DND-41 (cell line): ENCODE results near the gene RPH3AL.

Experiments used
- ATAC-seq: fragments of 200-7000 bp; cut with Tn5 transposase; 3 replicates; pipeline ENCODE4 v1.9.1; 2021; ENCODE audit warnings: low read depth; ENCODE audit not compliant: insufficient read depth
- DNase-seq: peaks from one replicate; pipeline ENCODE4 v3.0.0-alpha.2; 2020
- H2AFZ ChIP-seq: 2 replicates; pipeline ENCODE4 v1.6.0; 2012; ENCODE audit warnings: low read depth, low read length
- H3K27ac ChIP-seq: 2 replicates; pipeline ENCODE4 v1.5.1; 2012; ENCODE audit warnings: low read length, inconsistent platforms
- H3K27me3 ChIP-seq: fragments of 200-600 bp; sonication (generic); 2 replicates; pipeline ENCODE4 v1.6.0; 2012; ENCODE audit warnings: low read length, mild to moderate bottlenecking, inconsistent platforms; ENCODE audit not compliant: insufficient read depth, poor library complexity
- H3K36me3 ChIP-seq: 2 replicates; pipeline ENCODE4 v1.5.1; 2012; ENCODE audit warnings: low read length, inconsistent platforms; ENCODE audit not compliant: insufficient read depth
- H3K4me1 ChIP-seq: 2 replicates; pipeline ENCODE4 v1.5.1; 2012; ENCODE audit warnings: mild to moderate bottlenecking, low read length; ENCODE audit not compliant: insufficient read depth
- H3K4me2 ChIP-seq: 2 replicates; pipeline ENCODE4 v1.6.0; 2012; ENCODE audit warnings: mild to moderate bottlenecking, moderate library complexity, low read length, inconsistent platforms; ENCODE audit not compliant: insufficient read depth
- H3K4me3 ChIP-seq, 2 experiments: fragments of 200-600 bp in 1 of 2; shearing (Covaris generic) in 1 of 2; 2 replicates each; pipeline ENCODE4 v1.5.1; 2012 to 2016; ENCODE audit warnings: inconsistent platforms in 2 of 2, low read length in 2 of 2, mild to moderate bottlenecking in 2 of 2, low read depth in 1 of 2, moderate library complexity in 1 of 2
- H3K79me2 ChIP-seq: 2 replicates; pipeline ENCODE4 v1.6.0; 2012; ENCODE audit warnings: low read length, inconsistent platforms; ENCODE audit not compliant: insufficient read depth
- H3K9ac ChIP-seq: 2 replicates; pipeline ENCODE4 v1.6.0; 2012; ENCODE audit warnings: low read depth, mild to moderate bottlenecking, inconsistent platforms, low read length, moderate library complexity
- H3K9me3 ChIP-seq: 2 replicates; pipeline ENCODE4 v1.5.1; 2012; ENCODE audit warnings: low read length, moderate library complexity, mild to moderate bottlenecking, inconsistent platforms; ENCODE audit not compliant: insufficient read depth, severe bottlenecking
- H4K20me1 ChIP-seq: 2 replicates; pipeline ENCODE4 v1.6.0; 2012; ENCODE audit warnings: low read length; ENCODE audit not compliant: insufficient read depth
- EZH2 ChIP-seq: IDR thresholded peaks from 3 replicates; pipeline ENCODE4 v1.6.1; 2012; ENCODE audit warnings: borderline replicate concordance, low read depth, mild to moderate bottlenecking, moderate library complexity, low read length, inconsistent platforms; ENCODE audit not compliant: severe bottlenecking
- TF ChIP-seq, protein P1 (sequence below): IDR thresholded peaks from 2 replicates; pipeline ENCODE4 v1.5.1; 2012; ENCODE audit warnings: borderline replicate concordance, low read length, moderate library complexity, mild to moderate bottlenecking; ENCODE audit not compliant: poor library complexity, severe bottlenecking; ENCODE audit errors: extremely low read depth

The RPH3AL gene

DNA sequence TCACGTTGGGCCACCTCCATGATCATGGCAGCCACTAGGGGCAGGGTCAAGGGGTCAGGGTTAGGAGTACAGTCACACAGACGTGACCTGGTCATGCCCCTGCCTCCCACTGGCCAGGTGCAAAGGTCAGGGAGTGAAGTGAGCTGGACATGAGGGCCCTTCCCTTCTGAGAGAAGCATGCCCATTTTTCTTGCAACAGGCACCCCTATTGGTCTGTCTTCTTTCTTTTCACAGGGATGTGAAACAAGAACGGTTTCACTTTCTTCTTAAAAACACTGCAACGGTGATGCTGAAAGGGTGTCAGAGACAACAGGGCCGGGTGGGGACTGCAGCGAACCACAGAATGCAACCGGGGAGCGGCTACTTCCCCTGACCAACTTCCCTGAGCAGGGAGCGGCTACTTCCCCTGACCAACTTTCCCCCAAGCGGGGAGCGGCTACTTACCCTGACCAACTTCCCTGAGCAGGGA, 119.1 kb downstream of the RPH3AL start:
- no peak for DNase-seq
- no peak overlapping the region for H3K4me2 ChIP-seq
- H3K79me2 ChIP-seq: no peaks in the 10 kb centered on the region
- no peaks in the 10 kb centered on the region for H3K9me3 ChIP-seq
- TF ChIP-seq EZH2: no peak
- TF ChIP-seq, protein P1, sequence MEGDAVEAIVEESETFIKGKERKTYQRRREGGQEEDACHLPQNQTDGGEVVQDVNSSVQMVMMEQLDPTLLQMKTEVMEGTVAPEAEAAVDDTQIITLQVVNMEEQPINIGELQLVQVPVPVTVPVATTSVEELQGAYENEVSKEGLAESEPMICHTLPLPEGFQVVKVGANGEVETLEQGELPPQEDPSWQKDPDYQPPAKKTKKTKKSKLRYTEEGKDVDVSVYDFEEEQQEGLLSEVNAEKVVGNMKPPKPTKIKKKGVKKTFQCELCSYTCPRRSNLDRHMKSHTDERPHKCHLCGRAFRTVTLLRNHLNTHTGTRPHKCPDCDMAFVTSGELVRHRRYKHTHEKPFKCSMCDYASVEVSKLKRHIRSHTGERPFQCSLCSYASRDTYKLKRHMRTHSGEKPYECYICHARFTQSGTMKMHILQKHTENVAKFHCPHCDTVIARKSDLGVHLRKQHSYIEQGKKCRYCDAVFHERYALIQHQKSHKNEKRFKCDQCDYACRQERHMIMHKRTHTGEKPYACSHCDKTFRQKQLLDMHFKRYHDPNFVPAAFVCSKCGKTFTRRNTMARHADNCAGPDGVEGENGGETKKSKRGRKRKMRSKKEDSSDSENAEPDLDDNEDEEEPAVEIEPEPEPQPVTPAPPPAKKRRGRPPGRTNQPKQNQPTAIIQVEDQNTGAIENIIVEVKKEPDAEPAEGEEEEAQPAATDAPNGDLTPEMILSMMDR: no peak
- ATAC-seq: no peak
- H3K4me1 ChIP-seq: no peaks in the 10 kb centered on the region
- no peaks in the 10 kb centered on the region for H3K27me3 ChIP-seq
- H3K27ac ChIP-seq: no peak overlapping the region
- H3K36me3 ChIP-seq: no peaks in the 10 kb centered on the region
- peaks cover 5% of the 10 kb centered on the region for H4K20me1 ChIP-seq
- H2AFZ ChIP-seq: no peak overlapping the region
- no peak overlapping the region for H3K9ac ChIP-seq
- no peak overlapping the region for H3K4me3 ChIP-seq

DNA sequence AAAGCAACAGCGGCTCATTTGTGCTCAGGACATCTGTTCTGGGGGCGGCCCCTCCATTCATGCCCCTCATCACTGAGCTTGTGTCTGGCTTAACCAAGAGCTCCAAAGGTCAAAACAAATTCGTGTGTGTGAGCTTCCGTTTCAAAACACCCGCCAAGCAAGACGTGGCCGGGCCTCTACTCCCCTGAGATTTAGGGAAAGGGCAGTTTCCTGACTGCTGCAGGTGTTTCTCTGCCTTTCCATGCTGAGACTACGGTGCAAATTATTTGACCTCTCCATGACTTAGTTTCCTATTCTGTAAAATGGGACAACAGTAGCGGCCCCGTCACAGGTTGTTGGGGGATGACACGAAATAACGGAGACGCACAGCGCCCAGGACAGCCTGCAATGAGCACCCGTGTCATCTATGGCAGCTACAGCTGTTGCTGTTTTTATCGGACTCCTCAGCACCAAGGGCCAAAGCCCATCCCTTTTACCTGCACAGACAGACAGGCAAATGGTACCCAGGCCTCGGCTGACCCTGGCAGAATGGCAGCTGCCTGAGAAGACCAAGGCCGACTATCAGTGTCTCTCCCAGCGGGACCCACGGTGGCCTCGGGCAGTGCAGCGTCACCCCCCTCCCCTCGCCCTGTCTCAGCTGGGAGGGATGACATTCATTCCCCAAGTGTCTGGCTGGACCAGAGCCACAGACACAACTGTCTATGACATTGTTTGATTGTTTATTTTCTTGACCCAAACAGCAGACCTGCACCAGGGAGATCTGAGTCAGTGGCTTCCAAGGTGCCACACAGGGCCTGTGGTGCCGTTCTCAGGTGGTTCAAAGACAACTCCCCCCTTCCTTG, 120.4 kb downstream of the RPH3AL start:
- TF ChIP-seq EZH2: no peak
- TF ChIP-seq, protein P1: no peak
- Histone ChIP-seq H3K9ac (no peak overlapping the region), H3K79me2 (no peaks in the 10 kb centered on the region), H3K36me3 (no peaks in the 10 kb centered on the region), H4K20me1 (peaks cover 5% of the 10 kb centered on the region), H3K4me3 (no peak overlapping the region), H3K27me3 (no peaks in the 10 kb centered on the region), H2AFZ (no peak overlapping the region), H3K27ac (no peak overlapping the region), H3K4me2 (no peak overlapping the region), H3K4me1 (no peaks in the 10 kb centered on the region), H3K9me3 (no peaks in the 10 kb centered on the region)
- ATAC-seq (no peak), DNase-seq (no peak)

DNA sequence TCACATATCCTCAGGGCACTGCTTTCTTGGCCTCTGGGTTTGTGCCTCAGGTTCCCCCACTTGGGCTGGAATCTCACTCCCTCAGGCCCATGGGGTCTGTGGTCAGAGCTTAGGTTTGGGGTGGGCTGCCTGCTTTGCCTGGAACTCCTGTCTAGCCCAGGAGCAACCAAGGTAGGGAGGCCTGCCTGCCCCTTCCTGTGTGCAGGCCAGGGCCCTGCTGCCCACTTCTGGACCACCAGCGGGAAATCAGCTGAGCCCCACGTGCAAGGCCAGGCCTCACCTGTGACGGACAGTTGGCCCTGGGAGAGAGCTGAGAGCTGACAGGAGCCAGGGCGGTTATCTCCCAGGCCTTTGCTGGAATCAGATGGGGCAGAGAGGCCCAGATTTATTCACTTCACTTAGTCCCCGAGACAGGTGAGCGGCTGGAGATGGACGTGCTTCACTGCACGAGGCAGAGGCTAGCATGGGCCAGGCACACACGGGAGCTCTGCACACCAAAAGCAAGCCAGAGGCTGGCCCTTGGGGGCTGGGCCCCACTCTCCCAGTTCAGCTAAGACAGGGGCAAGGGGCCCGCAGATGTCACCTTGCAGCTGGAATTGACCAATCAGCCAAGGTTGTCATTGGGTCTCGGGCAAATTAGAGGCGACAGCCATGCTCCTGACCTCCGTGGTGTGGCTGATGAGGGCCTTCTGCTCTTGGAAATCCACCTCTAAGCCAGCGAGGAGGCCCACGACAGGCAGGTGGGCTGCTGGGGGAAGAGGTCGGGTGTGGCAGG, 121.2 kb downstream of the RPH3AL start:
- Histone ChIP-seq H2AFZ (no peak overlapping the region), H3K9me3 (no peaks in the 10 kb centered on the region), H3K27me3 (no peaks in the 10 kb centered on the region), H3K27ac (no peak overlapping the region), H4K20me1 (peaks cover 5% of the 10 kb centered on the region), H3K4me3 (no peak overlapping the region), H3K36me3 (no peaks in the 10 kb centered on the region), H3K4me2 (no peak overlapping the region), H3K9ac (no peak overlapping the region), H3K79me2 (no peaks in the 10 kb centered on the region), H3K4me1 (no peaks in the 10 kb centered on the region)
- DNase-seq (no peak), ATAC-seq (no peak)
- no peak for TF ChIP-seq EZH2
- TF ChIP-seq, protein P1: no peak
